Type B pancreatic cell (in vitro differentiated cells): ENCODE results near the gene KLRF2. TPM values are rescaled to one million over a fixed set of nuclear protein-coding genes. Genes with fewer than 3 reads are reported as not detected.

Source experiments
- DNase-seq: peaks from one replicate; pipeline ENCODE4 v3.0.0; 2021; ENCODE audit warnings: mixed read lengths; ENCODE audit not compliant: unreplicated experiment; ENCODE audit errors: extremely low spot score
- H3K27ac Mint-ChIP-seq: 2 replicates; pipeline ENCODE4 v1.8.0; 2021; ENCODE audit warnings: mild to moderate bottlenecking, mixed read lengths
- H3K27me3 Mint-ChIP-seq: 2 replicates; pipeline ENCODE4 v1.8.0; 2021; ENCODE audit warnings: mixed read lengths
- H3K36me3 Mint-ChIP-seq: 2 replicates; pipeline ENCODE4 v1.8.0; 2021; ENCODE audit warnings: mixed read lengths
- H3K4me1 Mint-ChIP-seq: one replicate; pipeline ENCODE4 v1.8.0; 2021; ENCODE audit warnings: mixed read lengths; ENCODE audit not compliant: unreplicated experiment
- H3K4me3 Mint-ChIP-seq: 2 replicates; pipeline ENCODE4 v1.8.0; 2021; ENCODE audit warnings: mild to moderate bottlenecking, mixed read lengths
- H3K9me3 Mint-ChIP-seq: 2 replicates; pipeline ENCODE4 v1.8.0; 2021; ENCODE audit warnings: mixed read lengths
- total RNA-seq: library from RNA; stranded (reverse); gene quantifications from 2 replicates; pipeline ENCODE4 v1.2.1, GENCODE V29; 2021; ENCODE audit warnings: low replicate concordance
- TF ChIP-seq, protein P1 (sequence below): fragments of 200-600 bp; sonication (generic); conservative IDR thresholded peaks from 2 replicates; pipeline ENCODE4 v1.5.0; 2021; ENCODE audit warnings: antibody characterized with exemption, mild to moderate bottlenecking

KLRF2 gene
- total RNA-seq, 1 donor from 2014 or later: not detected

DNA sequence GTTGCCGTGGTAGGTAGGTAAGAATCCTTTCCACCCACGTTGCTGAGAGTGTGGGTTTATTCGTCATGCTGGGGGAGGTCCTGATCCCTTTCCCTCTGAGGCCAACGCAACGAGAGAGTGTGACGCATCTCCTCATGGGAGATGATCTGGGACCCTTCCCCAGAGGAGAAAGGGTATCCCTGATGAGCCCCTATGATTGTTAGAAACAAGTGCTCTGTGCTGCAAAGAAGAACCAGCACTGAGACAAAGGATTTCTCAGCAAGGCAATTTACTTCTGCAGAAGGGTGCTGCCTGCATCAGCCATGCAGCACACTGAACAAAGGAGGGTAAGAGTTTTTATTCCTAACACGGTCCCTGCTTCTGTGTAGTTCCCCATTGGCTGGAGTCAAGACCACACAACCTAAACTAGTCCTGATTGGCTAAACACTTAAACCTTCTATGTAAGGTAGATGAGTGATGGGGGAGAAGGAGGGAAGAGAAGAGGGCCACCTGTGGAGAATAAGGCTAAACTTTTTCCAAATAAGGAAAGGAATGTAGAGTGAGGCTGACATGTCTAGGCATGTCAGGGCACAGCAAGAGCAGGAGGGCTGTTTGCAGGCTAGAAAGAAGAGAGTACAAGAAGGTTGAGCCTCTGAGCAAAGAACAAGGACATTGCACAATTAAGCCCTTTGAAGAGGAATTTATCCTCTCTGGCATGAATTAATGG is 29.6 kb downstream of the KLRF2 start:
- Mint-ChIP-seq H3K27ac (peak overlapping the region; percentile 50), H3K27me3 (no peaks in the 10 kb centered on the region), H3K9me3 (peaks cover 22% of the 10 kb centered on the region), H3K4me3 (no peak overlapping the region), H3K4me1 (no peaks in the 10 kb centered on the region), H3K36me3 (peaks cover 19% of the 10 kb centered on the region)
- TF ChIP-seq, protein P1, sequence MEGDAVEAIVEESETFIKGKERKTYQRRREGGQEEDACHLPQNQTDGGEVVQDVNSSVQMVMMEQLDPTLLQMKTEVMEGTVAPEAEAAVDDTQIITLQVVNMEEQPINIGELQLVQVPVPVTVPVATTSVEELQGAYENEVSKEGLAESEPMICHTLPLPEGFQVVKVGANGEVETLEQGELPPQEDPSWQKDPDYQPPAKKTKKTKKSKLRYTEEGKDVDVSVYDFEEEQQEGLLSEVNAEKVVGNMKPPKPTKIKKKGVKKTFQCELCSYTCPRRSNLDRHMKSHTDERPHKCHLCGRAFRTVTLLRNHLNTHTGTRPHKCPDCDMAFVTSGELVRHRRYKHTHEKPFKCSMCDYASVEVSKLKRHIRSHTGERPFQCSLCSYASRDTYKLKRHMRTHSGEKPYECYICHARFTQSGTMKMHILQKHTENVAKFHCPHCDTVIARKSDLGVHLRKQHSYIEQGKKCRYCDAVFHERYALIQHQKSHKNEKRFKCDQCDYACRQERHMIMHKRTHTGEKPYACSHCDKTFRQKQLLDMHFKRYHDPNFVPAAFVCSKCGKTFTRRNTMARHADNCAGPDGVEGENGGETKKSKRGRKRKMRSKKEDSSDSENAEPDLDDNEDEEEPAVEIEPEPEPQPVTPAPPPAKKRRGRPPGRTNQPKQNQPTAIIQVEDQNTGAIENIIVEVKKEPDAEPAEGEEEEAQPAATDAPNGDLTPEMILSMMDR: no peak
- DNase-seq: no peak

- Mint-ChIP-seq H3K27ac (peak overlapping the region; percentile 50), H3K36me3 (peaks cover 19% of the 10 kb centered on the region), H3K4me1 (no peaks in the 10 kb centered on the region), H3K4me3 (no peak overlapping the region), H3K9me3 (peaks cover 19% of the 10 kb centered on the region), H3K27me3 (no peaks in the 10 kb centered on the region)
- no peak for DNase-seq
- TF ChIP-seq, protein P1: no peak
Measured at GRCh38 chr12:9911708-9912107, 30.4 kb downstream of the KLRF2 start.

DNA sequence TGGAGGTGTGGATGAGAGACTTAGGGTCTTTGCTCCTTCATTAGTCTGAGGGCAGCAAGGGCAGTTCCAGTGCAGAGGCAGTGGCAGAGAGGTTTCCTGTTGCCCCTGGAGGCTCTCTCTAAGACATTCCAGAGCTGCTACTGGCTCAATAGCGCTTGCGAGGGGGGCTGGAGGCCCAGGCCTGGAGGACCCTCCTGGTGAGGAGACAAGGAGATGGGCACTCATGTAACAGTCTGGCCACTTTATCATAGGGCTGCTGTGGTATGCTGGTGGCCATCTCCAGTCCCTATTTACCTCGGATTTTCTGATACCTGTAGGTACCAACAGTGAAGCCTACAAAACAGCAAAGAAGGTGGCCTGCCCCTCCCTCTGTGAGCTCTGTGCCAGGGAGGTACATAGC is 38.2 kb downstream of the KLRF2 start:
- no peaks in the 10 kb centered on the region for H3K4me1 Mint-ChIP-seq
- peaks cover 23% of the 10 kb centered on the region for H3K27me3 Mint-ChIP-seq
- no peaks in the 10 kb centered on the region for H3K9me3 Mint-ChIP-seq
- H3K36me3 Mint-ChIP-seq: peaks cover 3% of the 10 kb centered on the region
- DNase-seq: no peak
- TF ChIP-seq, protein P1: no peak
- H3K4me3 Mint-ChIP-seq: no peak overlapping the region
- H3K27ac Mint-ChIP-seq: no peak overlapping the region

DNA sequence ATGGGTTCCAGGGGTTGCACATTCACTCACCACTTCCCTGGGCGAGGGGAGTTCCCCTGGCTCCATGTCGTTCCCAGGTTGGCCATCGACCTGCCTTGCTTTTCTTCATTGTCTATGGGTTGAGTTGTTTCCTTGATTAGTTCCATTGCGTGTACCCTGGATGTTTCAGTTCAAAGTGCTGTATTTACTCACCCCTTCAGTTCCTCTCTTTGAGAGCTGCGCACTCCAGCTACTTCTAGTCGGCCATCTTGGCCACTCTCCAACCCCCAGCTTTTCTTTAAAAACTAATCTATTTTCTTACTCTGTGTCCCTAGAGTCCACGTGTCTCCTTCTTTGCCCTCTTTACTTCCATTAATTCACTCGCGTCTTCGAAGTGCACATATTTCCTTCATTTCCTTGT is 39.2 kb downstream of the KLRF2 start:
- peaks cover 3% of the 10 kb centered on the region for H3K36me3 Mint-ChIP-seq
- peaks cover 23% of the 10 kb centered on the region for H3K27me3 Mint-ChIP-seq
- no peak for DNase-seq
- TF ChIP-seq, protein P1: no peak
- no peak overlapping the region for H3K4me3 Mint-ChIP-seq
- H3K27ac Mint-ChIP-seq: no peak overlapping the region
- H3K9me3 Mint-ChIP-seq: no peaks in the 10 kb centered on the region
- H3K4me1 Mint-ChIP-seq: no peaks in the 10 kb centered on the region

DNA sequence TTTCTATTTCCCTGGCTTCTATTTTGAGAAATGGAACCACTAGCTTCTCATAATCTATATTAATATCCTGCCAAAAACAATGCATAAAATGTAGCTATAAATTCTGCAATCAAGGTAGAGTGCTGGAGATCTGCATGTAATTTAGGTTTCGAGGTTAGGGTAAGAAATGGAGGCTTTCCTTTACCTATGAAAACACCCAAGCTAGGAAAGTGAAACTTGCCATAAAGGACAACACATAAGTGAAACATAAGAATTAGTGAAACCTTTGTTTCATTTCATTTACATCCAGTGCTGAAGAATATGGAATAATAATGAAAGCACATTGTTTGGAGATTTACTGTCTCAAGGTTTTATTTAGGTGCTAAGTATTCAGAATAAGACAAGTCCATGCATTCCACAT is 41.1 kb downstream of the KLRF2 start:
- DNase-seq: no peak
- Mint-ChIP-seq H3K36me3 (peaks cover 3% of the 10 kb centered on the region), H3K27ac (no peak overlapping the region), H3K27me3 (peaks cover 27% of the 10 kb centered on the region), H3K9me3 (no peaks in the 10 kb centered on the region), H3K4me3 (no peak overlapping the region), H3K4me1 (no peaks in the 10 kb centered on the region)
- TF ChIP-seq, protein P1: no peak
